VCaP (cell line): Measurements from ENCODE around the gene ASAP2.

Source experiments
- H3K27ac ChIP-seq: fragments of 450-650 bp; 2 replicates; pipeline ENCODE4 v1.5.1; 2017
- CTCF ChIP-seq: fragments of 450-650 bp; conservative IDR thresholded peaks from 2 replicates; pipeline ENCODE4 v1.5.1; 2017; ENCODE audit warnings: mild to moderate bottlenecking, moderate library complexity

The ASAP2 gene

DNA sequence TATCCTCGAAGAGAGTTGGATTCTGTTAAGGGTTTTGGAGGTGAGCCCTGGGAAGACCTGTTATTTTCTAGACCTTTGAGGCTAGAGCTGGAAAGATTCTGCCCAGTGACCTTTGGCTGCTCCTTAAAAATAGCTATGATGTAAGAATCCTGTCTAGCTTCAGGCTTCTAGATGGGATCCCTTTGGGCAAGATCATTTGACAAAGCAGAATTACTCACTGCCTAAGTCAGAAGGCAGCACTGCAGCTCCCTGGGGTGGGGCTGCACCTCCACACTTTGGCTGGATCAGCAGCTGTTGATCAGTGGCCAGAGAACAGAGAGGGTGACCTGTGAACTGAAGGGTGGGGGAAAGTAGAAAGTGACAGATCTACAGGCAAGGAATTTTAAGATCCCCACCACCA, 103.8 kb downstream of the ASAP2 start:
- H3K27ac ChIP-seq: 0 out of 2 replicates have a peak overlapping the region, but pooled peaks have one; percentile 11
- TF ChIP-seq CTCF: no peak

DNA sequence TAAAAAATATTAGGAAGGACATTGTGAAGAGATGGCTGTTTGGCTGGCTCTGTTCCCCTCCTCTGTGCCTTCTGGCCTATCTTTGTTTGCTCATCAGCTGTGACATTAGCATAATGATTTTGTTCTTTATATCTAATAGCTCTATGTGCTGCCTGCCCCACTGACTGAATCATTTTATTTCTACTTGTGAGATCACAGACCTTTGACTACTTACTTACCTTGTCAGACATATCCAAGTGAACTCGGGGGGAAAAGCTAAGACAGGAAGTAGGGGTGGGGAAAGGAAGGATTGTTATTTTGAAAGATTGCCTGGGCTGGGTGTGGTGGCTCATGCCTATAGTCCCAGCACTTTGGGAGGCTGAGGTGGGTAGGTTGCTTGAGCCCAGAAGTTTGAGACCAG, 104.2 kb downstream of the ASAP2 start:
- 0 out of 2 replicates have a peak overlapping the region, but pooled peaks have one; percentile 11 for H3K27ac ChIP-seq
- no peak for TF ChIP-seq CTCF

DNA sequence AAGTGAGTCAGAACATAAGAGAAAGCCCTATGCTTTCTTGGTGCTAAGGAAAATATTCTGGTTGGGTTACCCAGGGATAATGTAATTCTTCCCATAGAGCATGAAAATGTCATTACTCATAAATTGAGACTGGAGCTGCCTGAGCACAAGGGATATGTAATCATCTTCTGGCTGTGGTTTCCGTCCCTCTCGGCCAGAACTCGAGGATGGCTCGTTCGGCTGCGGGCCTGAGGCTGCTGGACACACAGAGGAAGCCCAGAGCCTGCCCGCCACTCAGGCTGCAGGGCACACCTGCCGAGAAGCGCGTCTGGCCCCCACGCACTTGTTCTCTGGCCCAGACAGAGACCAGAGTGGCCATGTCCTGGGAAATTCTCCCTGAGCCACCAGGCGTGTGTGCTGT, 104.9 kb downstream of the ASAP2 start:
- H3K27ac ChIP-seq: no peak overlapping the region

DNA sequence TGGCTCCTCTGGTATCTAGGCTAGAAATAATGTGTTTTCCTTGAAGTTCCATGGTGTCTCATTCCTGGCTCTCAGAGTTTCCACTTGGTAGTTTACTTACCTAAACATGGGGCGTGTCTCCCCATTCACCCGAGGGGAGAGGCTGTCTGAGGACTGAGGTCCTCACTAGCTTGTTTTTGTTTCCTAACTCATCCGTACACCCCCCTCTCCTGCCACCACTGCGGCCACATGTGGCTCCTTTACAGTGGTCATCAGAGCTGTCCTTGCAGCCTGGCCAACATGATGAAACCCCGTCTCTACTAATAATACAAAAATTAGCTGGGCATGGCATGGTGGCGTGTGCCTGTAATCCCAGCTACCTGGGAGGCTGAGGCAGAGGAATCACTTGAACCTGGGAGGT, 106.0 kb downstream of the ASAP2 start:
- H3K27ac ChIP-seq: no peak overlapping the region
- TF ChIP-seq CTCF: no peak

More for the DNA sequence above, 104.9 kb downstream of the ASAP2 start:
- no peak for TF ChIP-seq CTCF

- no peak for TF ChIP-seq CTCF
- H3K27ac ChIP-seq: no peak overlapping the region
Measured at GRCh38 chr2:9313443-9313842, 106.8 kb downstream of the ASAP2 start.

DNA sequence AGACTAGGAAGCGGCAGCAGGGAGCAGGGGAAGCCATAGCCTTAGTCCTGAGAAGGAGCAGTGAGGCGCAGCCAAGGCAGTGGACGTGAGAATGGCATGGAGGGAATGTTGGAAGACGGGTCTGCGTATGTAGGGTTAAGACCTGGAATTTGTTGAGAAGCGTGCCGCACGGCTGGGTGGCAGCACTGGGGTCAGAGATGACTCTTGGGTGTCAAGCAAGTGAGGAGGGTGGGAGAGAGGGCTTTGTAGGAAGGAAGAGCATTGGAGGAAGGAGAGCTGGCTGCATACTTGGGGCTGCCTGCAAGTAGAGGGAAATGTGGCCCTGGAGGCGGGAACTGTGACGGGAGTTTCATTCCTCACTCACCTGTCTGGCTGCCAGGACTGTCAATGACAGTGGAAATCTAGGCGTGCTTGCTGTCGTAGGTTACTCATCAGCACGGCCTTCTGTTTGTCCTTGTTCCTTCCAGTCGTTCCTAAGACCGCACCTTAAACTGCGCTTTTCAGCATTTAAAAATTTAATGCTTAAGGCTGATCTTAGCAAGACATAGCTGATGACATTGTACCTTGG, 108.8 kb downstream of the ASAP2 start:
- no peak overlapping the region for H3K27ac ChIP-seq

DNA sequence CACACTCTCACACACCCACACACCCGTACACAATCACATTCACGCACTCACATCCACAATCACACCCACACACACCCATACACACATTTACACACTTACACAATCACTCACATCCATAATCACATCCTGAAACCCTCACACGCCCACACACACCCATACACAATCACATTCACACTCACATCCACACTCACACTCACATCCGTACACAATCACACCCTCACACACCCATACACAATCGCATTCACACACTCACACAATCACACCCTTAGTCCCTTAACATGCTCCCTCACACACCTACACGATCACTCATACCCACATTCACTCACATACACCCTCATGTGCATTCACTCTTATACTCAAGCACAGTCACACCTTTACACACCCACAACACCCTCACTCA, 110.9 kb downstream of the ASAP2 start:
- no peak for TF ChIP-seq CTCF
- no peak overlapping the region for H3K27ac ChIP-seq

More for the DNA sequence above, 108.8 kb downstream of the ASAP2 start:
- TF ChIP-seq CTCF: no peak
